ENCODE data around the gene DAAM2. TPM values are rescaled to one million over a fixed set of nuclear protein-coding genes. Genes with fewer than 3 reads are reported as not detected.

The DAAM2 gene
- total and polyA plus RNA-seq, 2 donors (not counting 3 experiments of a cell fraction or from before 2014, with no cell fraction given) = 0.42 to 0.44 TPM

GRCh38 chr6:39839445-39839844 is 47.3 kb downstream of the DAAM2 start:
- dilution Hi-C loops (cut with MboI; ENCODE audit: extremely low pct_ligation_motif_present, low sequenced_read_pairs) (no loop called here), intact Hi-C loops (cut with micrococcal nuclease) (no loop called here)
- H3K36me3 ChIP-seq (ENCODE audit: control insufficient read depth in 2 of 2, extremely low read depth in 1 of 2, insufficient read depth in 2 of 2, low read length in 2 of 2) = no peaks in the 10 kb centered on the region
- H3K79me2 ChIP-seq (ENCODE audit: control insufficient read depth, insufficient read depth, low read length) = no peaks in the 10 kb centered on the region
- DNase-seq (ENCODE audit: low read depth, low spot score) (no peak), FAIRE-seq (no peak)
- ChIA-PET POLR2A (no interaction called here), CTCF (no interaction called here)
- H3K4me2 ChIP-seq (ENCODE audit: insufficient read depth, low read length) = no peak overlapping the region
- H3K9ac ChIP-seq (replicated peaks; ENCODE audit: extremely low read depth, insufficient read depth, low read length) = no peak overlapping the region
- BruUV-seq (replicated peaks) = no TSS peak
- no peak overlapping the region for H3K4me3 ChIP-seq (replicated peaks in 1 of 3; ENCODE audit: insufficient read depth in 1 of 3, low read depth in 1 of 3, low read length in 3 of 3)
- no peaks in the 10 kb centered on the region for H3K9me1 ChIP-seq (replicated peaks; ENCODE audit: control insufficient read depth, extremely low read depth, insufficient read depth, low read length)
- H2AFZ ChIP-seq (ENCODE audit: low read depth, low read length) = no peak overlapping the region
- H3K27ac ChIP-seq (ENCODE audit: insufficient read depth, low read depth, low read length) = no peak overlapping the region
- H3K27me3 ChIP-seq (ENCODE audit: control insufficient read depth in 2 of 2, insufficient read depth in 2 of 2, low read length in 2 of 2) = no peaks in the 10 kb centered on the region
- H3K9me3 ChIP-seq (replicated peaks; ENCODE audit: control insufficient read depth, insufficient read depth, low read length) = no peaks in the 10 kb centered on the region
- TF ChIP-seq, protein P1, sequence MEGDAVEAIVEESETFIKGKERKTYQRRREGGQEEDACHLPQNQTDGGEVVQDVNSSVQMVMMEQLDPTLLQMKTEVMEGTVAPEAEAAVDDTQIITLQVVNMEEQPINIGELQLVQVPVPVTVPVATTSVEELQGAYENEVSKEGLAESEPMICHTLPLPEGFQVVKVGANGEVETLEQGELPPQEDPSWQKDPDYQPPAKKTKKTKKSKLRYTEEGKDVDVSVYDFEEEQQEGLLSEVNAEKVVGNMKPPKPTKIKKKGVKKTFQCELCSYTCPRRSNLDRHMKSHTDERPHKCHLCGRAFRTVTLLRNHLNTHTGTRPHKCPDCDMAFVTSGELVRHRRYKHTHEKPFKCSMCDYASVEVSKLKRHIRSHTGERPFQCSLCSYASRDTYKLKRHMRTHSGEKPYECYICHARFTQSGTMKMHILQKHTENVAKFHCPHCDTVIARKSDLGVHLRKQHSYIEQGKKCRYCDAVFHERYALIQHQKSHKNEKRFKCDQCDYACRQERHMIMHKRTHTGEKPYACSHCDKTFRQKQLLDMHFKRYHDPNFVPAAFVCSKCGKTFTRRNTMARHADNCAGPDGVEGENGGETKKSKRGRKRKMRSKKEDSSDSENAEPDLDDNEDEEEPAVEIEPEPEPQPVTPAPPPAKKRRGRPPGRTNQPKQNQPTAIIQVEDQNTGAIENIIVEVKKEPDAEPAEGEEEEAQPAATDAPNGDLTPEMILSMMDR (IDR thresholded peaks at IDR 0.05; ENCODE audit: extremely low read depth in 1 of 2, insufficient read depth in 1 of 2, low read depth in 1 of 2, low read length in 2 of 2) = no peak
- TF ChIP-seq POLR2AphosphoS5 (IDR thresholded peaks at IDR 0.05; ENCODE audit: insufficient read depth, low read depth, low read length) (no peak), MYC (IDR thresholded peaks at IDR 0.05; ENCODE audit: low read depth, low read length) (no peak), JUN (IDR thresholded peaks at IDR 0.05; ENCODE audit: borderline replicate concordance, insufficient read depth, insufficient read length, low read depth) (no peak), POLR2A (IDR thresholded peaks at IDR 0.05; ENCODE audit: low read depth, low read length) (no peak), EZH2 (IDR thresholded peaks at IDR 0.05; ENCODE audit: borderline replicate concordance, low read depth, low read length, severe bottlenecking) (no peak)
- no peaks in the 10 kb centered on the region for H3K4me1 ChIP-seq (ENCODE audit: control insufficient read depth, extremely low read depth, insufficient read depth, low read length)
- no peaks in the 10 kb centered on the region for H4K20me1 ChIP-seq (replicated peaks; ENCODE audit: control insufficient read depth, extremely low read depth, insufficient read depth, low read length)

DNA sequence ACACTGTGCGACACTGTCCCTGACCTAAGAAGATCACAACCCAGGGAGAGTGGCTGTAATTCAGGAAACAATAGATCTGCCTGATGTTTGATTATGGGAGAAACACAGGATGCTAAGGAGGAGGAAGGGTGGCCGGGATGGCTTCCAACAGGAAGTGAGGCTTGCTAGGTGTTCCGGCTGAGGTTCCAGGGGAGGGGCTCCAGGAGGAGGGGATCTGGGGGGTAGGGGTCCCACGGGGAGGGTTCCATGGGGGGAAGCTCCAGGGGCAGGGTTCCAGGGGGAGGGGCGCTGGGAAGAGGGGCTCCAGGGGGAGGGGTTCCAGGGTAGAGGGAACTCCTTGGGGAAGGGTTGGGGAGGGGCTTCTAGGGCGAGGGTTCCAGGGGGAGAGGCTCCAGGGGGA is 48.6 kb downstream of the DAAM2 start:
- Histone ChIP-seq H3K79me2 (ENCODE audit: control insufficient read depth, insufficient read depth, low read length) (no peaks in the 10 kb centered on the region), H3K27ac (ENCODE audit: insufficient read depth, low read depth, low read length) (no peak overlapping the region), H3K9me3 (replicated peaks; ENCODE audit: control insufficient read depth, insufficient read depth, low read length) (no peaks in the 10 kb centered on the region), H2AFZ (ENCODE audit: low read depth, low read length) (no peak overlapping the region), H3K9me1 (replicated peaks; ENCODE audit: control insufficient read depth, extremely low read depth, insufficient read depth, low read length) (no peaks in the 10 kb centered on the region), H4K20me1 (replicated peaks; ENCODE audit: control insufficient read depth, extremely low read depth, insufficient read depth, low read length) (no peaks in the 10 kb centered on the region), H3K36me3 (ENCODE audit: control insufficient read depth in 2 of 2, extremely low read depth in 1 of 2, insufficient read depth in 2 of 2, low read length in 2 of 2) (no peaks in the 10 kb centered on the region), H3K4me1 (ENCODE audit: control insufficient read depth, extremely low read depth, insufficient read depth, low read length) (no peaks in the 10 kb centered on the region), H3K27me3 (ENCODE audit: control insufficient read depth in 2 of 2, insufficient read depth in 2 of 2, low read length in 2 of 2) (no peaks in the 10 kb centered on the region), H3K4me3 (replicated peaks in 1 of 3; ENCODE audit: insufficient read depth in 1 of 3, low read depth in 1 of 3, low read length in 3 of 3) (no peak overlapping the region), H3K4me2 (ENCODE audit: insufficient read depth, low read length) (no peak overlapping the region), H3K9ac (replicated peaks; ENCODE audit: extremely low read depth, insufficient read depth, low read length) (no peak overlapping the region)
- POLR2A ChIA-PET = no interaction called here
- TF ChIP-seq EZH2 (IDR thresholded peaks at IDR 0.05; ENCODE audit: borderline replicate concordance, low read depth, low read length, severe bottlenecking) (no peak), GATA2 (IDR thresholded peaks at IDR 0.05; ENCODE audit: insufficient read depth, insufficient read length, low read depth, low read length) (no peak), POLR2A (IDR thresholded peaks at IDR 0.05; ENCODE audit: low read depth, low read length) (no peak), POLR2AphosphoS5 (IDR thresholded peaks at IDR 0.05; ENCODE audit: insufficient read depth, low read depth, low read length) (no peak), MYC (IDR thresholded peaks at IDR 0.05; ENCODE audit: low read depth, low read length) (no peak), JUN (IDR thresholded peaks at IDR 0.05; ENCODE audit: borderline replicate concordance, insufficient read depth, insufficient read length, low read depth) (no peak), FOS (IDR thresholded peaks at IDR 0.05; ENCODE audit: borderline replicate concordance, insufficient read depth, low read length) (no peak)
- CTCF ChIA-PET = no interaction called here
- FAIRE-seq = no peak
- dilution Hi-C loops (cut with MboI; ENCODE audit: extremely low pct_ligation_motif_present, low sequenced_read_pairs) (no loop called here), intact Hi-C loops (cut with micrococcal nuclease) (no loop called here)
- no TSS peak for BruUV-seq (replicated peaks)
- no peak for DNase-seq (ENCODE audit: low read depth, low spot score)
